Measurements from ENCODE around the gene DMRTB1. TPM values are rescaled to one million over a fixed set of nuclear protein-coding genes. Genes with fewer than 3 reads are reported as not detected.

The DMRTB1 gene
- total RNA-seq, 2 donors from 2014 or later = not detected

DNA sequence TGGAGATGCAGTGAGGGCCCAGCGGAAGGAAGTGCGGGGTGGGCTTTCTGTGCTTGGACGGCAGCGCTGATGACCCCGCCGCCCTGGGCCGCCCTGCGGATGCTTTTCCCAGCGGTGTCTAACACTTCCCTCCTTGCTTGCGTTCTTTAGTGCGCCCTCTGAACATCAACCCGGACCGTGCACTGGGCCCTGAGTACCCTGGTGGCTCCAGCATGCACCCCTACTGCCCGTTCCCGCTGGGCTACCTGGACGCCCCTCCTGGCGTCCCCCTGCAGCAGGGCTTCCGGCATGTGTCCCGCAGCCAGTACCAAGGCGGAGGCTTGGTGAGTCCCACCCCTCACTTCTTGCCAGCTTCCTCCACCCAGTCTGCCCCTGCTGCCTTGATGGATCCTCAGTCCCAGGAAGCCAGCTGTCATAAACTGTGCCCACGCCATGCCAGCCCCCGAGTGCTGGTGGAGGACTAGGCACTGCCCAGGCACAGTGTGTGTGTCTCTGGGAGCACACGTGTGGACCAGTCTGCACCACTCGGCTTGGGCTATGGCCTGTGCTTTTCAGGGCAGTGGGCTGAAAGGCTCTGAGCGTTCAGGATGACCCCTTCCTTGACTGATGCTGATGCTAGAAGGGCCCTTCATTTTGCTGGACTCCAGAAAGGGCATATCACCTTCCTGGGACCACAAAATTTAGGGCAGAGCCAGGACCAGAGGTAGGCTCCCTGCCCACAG is 2.3 kb downstream of the DMRTB1 start:
- intact Hi-C loops (cut with DNase I) = no loop called here
- ATAC-seq = no peak
- DNase-seq = no peak

DNA sequence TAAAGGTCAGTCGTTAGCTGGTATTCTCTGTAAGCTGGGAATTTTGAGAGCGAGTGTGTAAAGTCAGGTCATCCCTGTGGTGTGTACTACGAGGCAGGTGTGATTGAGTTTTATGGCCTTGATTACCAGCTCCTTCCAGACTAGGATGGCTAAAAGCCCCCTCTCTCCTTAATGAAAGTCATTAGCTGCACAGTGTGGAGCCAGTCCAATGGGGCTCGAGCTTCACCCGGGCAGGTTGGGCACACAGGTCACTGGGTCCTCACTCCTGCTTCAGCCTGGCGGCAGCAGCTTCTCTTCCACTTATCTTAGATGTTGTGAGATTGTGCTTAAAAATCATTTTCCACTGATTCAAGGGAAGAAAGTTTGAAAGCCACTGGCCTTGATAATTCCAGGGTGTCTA is 3.0 kb downstream of the DMRTB1 start:
- no peak for ATAC-seq
- intact Hi-C loops (cut with DNase I) = no loop called here
- no peak for DNase-seq

- ATAC-seq = no peak
- no peak for DNase-seq
- intact Hi-C loops (cut with DNase I) = no loop called here
These were observed 3.7 kb downstream of the DMRTB1 start for GRCh38 chr1:53462769-53463501.

- intact Hi-C loops (cut with DNase I) = no loop called here
- ATAC-seq (no peak), DNase-seq (no peak)
These were observed 5.0 kb downstream of the DMRTB1 start for GRCh38 chr1:53463961-53464899.

DNA sequence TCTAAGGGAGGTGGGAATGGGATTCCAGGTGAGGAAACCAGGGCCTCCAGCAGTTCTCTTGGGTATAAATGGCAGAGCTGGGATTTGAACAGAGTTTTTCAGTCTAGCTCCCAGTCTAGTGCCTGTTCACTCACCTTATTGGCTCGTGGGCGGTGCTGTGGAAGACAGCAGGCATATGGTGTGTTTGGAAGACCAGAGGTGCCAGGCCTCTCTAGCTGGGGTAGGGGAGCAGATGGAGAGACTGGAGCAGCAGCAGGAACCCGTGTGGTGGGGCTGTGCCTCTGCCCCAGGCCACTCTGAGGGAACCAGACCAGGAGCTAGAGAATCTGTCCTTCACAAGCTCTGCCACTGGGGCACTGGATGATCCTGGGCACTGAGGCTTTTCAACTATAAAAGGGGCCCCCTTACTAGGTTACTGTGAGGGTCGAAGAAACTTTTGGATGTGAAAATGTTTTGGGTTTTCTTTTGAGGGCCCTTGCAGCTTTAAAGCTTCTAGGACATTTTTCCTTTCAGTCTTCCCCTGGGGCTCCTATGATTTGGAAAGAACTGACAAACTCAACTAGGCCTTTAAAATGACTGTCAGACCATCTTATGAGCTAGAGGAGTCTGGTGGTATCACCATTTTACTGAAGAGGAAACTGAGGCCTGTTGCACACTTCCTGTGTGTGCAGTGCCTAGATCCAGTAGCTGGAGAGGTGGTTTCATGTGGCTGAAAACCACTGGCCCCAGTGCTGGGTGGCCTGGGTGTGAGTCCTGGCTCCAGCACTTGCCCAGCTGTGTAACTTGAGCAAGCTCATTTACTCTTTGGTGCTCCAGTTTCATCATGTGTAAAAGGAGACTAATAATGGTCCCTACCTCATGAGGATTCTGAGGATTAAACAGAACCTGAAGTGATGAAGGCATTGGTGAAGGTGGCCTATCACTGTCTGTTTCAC is 6.1 kb downstream of the DMRTB1 start:
- ATAC-seq (no peak), DNase-seq (no peak)
- intact Hi-C loops (cut with DNase I) = no loop called here

GRCh38 chr1:53467391-53467790 is 8.2 kb downstream of the DMRTB1 start:
- ATAC-seq = no peak
- DNase-seq = no peak
- intact Hi-C loops (cut with DNase I) = no loop called here

DNA sequence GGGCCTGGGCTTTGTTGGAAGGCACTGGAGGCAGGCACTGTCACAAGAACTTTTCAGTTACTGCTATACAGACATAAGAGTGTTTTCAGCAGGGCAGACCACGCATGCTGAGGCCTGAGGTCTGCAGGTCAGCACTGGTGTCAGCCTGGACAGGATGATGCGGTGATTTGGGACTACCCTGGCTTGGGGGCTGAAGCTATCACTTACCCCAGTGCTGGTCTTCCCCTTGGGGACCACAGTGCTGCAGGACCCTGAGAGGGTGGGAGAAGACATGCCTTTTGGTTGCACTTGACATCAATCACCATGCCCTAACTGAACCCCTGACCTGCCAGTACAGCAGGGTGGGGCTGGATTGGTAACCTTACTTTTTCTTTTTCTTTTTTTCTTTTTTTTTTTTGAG is 9.2 kb downstream of the DMRTB1 start:
- DNase-seq (no peak), ATAC-seq (no peak)
- intact Hi-C loops (cut with DNase I) = no loop called here

- intact Hi-C loops (cut with DNase I) = no loop called here
- ATAC-seq (no peak), DNase-seq (no peak)
These were observed 10.2 kb downstream of the DMRTB1 start for GRCh38 chr1:53469373-53469772.

DNA sequence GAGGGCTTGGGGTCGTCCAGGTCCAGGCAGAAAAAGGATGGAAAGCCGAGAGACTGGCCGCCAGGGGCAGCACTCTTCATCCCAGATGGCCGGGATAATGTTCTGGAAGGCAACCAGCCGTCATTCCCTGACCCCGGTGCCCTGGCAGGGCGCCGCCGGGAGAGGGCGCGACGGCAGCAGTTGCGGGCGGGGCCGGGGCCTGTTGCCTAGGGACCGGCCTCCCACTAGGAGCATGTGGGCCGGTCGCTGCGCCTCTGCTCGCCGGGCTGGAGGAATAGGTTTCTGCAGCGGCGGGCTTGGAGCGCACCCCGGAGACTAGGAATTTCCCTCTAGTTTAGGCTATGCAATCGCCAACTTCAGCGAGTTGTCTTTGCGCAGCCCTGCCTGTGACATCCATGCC is 11.0 kb downstream of the DMRTB1 start:
- intact Hi-C loops (cut with DNase I) = no loop called here
- DNase-seq (peak; percentile 77), ATAC-seq (peak; percentile 90 to 93)

DNA sequence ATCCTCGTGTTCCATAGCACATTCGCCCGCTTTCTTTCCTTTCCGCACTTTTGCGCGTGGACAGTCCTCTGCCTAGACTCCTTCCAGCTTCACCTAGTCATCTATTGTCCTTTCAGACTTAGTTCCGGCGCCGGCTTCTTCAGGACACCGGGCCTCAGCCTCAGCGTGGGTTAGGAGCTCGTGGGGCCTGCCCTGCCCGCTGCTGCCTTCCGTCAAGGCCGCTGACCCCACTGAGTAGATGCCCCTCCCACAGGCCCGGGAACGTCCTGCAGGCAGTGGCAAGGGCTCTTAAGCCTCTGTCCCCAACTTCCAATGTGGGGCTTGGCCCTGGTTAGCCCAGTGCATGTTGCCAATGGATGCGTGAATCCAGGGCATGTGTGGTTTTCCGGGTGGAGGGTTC is 11.4 kb downstream of the DMRTB1 start:
- DNase-seq (no peak), ATAC-seq (no peak)
- intact Hi-C loops (cut with DNase I) = no loop called here

DNA sequence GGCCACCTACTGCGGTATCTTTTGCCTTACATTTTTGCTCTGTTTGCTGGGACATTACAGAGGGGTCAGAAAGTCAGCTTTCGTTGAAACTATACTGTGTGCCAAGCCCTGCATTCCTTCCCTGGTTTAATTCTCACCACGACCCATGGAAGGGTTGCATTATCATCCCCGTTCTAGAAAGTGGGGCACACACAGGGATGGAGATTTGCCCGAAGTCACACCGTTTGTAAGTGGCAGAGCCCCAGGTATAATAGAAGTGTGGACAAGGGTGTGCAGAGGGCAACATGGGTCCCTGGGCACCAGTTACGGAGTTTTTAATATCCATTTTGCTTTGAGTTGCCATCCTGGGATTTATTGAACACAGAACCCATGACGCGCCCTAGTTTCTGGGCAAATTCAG is 11.8 kb downstream of the DMRTB1 start:
- DNase-seq = no peak
- intact Hi-C loops (cut with DNase I) = no loop called here
- no peak for ATAC-seq

DNA sequence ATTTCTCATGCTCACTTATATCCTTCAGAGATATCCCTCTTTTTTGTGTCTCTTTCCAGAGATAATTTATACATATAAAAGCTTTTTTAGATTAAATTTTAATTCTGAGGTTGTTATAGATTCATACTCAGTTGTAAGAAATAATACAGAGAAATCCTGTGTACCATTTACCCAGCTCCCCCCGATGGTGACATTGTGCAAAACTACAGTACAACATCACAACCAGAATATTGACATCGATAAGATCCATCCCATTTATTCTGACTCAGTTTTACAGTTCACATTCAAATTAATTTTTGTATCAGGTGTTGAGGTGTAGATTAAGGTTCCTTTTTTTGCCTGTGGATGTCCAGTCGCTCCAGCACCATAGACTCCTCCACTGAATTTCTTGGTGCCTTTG is 14.3 kb downstream of the DMRTB1 start:
- DNase-seq (no peak), ATAC-seq (no peak)
- intact Hi-C loops (cut with DNase I) = no loop called here

- DNase-seq (no peak), ATAC-seq (no peak)
- intact Hi-C loops (cut with DNase I) = no loop called here
These were observed 16.5 kb downstream of the DMRTB1 start for GRCh38 chr1:53475664-53476063.

DNA sequence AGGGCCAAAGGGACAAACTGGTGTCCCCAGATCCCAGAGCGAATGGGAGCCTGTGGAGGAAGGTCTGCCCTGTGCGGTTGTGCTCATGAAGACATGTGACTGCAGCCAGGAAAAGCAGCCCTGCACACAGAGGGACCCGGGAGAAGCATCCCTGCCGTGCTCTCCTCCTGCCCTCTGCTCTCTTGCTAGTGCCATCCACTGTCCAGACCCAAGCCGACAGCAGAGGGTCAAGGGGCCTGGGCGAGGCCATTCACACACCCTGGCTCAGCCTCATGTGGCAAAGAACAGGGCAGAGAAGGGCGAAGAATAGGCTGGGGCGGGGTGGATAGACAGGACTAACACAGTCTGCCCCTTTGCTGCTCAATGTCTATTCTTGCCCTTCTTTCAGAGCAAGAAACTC is 17.4 kb downstream of the DMRTB1 start:
- ATAC-seq = no peak
- intact Hi-C loops (cut with DNase I) = no loop called here
- no peak for DNase-seq

DNA sequence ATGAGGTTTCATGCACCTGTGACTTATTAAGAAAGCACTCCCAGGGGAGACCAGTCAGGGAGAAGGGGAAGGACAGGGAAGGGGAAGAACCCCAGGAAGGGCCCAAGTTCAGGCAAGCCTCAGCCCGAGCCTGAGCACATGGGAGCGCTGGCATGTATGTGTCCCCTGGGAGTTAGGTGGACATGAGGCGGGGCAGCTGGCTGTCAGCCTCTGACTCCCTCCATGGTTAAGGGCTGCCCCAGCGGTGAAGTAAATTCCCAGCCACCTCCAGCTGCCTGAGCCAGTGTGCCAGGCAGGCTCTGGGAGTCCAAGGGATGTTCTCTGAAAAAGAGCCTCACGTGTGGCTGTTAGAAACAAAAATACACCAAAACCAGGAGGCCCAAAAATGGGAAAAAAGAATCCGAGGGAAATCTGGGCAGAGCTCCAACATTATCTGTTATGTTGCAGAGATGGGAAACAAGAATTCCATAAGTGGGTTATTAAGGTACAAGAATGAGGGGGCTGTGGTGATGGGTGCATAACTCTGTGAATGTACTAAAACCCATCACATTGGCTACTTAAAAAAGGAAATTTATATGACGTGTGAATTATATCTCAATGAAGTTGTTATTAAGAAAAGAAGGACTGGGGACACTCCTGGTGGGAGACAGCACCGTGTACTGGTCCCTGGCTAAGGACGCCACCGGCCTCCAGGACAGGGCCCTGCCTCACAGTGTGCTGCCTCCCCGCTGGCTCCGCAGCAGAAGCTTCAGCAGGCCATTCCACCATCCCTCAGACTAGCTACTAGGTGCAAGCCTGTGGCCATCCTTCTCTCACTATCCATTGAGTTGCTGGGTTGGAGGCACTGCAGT is 18.7 kb downstream of the DMRTB1 start:
- ATAC-seq = no peak
- DNase-seq = no peak
- intact Hi-C loops (cut with DNase I) = no loop called here

DNA sequence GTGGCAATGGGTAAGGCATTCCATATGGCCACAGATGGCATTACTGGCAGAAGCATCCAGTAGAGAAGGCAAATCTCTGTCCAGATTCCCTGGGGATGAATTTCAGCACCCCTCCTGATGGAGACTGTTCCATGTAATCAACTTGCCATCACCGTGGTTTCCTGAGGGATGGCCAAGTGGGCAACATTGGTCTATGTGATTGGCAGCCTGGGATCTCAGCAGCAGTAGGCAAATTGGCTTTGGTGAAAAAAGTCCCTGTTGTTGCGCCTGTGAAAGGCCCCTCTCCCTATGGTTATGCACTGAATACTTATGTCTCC is 19.3 kb downstream of the DMRTB1 start:
- DNase-seq (no peak), ATAC-seq (no peak)
- intact Hi-C loops (cut with DNase I) = no loop called here

DNA sequence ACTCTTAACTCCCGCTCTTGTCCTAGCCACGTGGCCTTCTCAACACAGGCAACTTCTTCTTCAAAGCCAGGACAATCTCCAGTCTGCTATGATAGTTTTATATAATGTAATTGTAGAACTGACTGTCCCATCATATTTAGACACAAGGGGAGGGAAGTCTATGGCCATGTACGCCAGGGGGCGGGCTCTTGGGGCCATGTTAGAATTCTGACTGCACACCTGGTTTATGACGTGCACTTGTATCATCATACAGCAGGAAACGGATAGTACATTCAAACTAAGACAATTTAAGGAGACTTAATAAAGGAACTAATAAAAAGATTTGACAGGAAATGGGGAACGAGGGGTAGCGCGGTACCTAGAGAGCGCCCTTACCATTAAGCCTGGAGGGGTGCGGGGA is 21.5 kb downstream of the DMRTB1 start:
- intact Hi-C loops (cut with DNase I) = loop anchor here in 1 of 2 donors (10.0 kb wide), 2 partner anchors 204 to 274 kb away; no protein-coding TSS in a partner anchor
- DNase-seq = peak; percentile 16
- ATAC-seq = no peak

GRCh38 chr1:53481456-53481855 is 22.3 kb downstream of the DMRTB1 start:
- DNase-seq (peak; percentile 0), ATAC-seq (no peak)
- intact Hi-C loops (cut with DNase I) = loop anchor here in 1 of 2 donors (10.0 kb wide), 2 partner anchors 203 to 273 kb away; no protein-coding TSS in a partner anchor
